AG10803 (cell line): ENCODE results near the gene MPP1.

Experiments
- DNase-seq: peaks from one replicate; pipeline ENCODE4 v3.0.0; 2010; ENCODE audit warnings: low read depth
- H3K4me3 ChIP-seq: 2 replicates; pipeline ENCODE4 v1.5.1; 2011; ENCODE audit warnings: mild to moderate bottlenecking, low read length, control low read depth
- TF ChIP-seq, protein P1 (sequence below): conservative IDR thresholded peaks from 2 replicates; pipeline ENCODE4 v1.5.1; 2011; ENCODE audit warnings: mild to moderate bottlenecking, low read length, control low read depth, inconsistent platforms

The MPP1 gene

DNA sequence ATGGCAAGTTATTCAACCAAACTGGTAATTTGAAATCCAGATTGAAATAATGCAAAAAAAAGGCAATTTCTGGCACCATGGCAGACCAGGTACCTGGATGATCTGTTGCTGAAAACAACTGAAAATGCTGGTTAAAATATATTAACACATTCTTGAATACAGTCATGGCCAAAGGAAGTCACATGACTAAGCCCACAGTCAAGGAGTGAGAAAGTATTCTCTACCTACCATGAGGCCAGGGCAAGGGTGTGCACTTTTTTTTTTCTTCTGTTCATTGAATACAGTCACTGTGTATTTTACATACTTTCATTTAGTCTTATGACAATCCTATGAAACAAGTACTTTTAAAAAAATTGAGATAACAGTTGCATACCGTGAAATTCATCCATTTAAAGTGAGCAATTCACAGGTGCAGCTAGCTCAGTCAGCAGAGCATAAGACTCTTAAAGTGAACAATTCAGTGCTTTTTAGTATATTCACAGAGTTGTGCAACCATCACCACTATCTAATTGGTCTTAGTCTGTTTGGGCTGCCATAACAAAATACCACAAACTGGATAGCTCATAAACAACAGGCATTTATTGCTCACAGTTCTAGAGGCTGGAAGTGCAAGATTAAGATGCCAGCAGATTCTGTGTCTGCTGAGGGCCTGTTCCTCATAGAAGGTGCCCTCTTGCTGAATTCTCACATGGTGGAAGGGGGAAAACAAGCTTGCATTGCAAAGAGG, 4.8 kb upstream of the MPP1 start:
- peak; percentile 20 for DNase-seq
- TF ChIP-seq, protein P1, sequence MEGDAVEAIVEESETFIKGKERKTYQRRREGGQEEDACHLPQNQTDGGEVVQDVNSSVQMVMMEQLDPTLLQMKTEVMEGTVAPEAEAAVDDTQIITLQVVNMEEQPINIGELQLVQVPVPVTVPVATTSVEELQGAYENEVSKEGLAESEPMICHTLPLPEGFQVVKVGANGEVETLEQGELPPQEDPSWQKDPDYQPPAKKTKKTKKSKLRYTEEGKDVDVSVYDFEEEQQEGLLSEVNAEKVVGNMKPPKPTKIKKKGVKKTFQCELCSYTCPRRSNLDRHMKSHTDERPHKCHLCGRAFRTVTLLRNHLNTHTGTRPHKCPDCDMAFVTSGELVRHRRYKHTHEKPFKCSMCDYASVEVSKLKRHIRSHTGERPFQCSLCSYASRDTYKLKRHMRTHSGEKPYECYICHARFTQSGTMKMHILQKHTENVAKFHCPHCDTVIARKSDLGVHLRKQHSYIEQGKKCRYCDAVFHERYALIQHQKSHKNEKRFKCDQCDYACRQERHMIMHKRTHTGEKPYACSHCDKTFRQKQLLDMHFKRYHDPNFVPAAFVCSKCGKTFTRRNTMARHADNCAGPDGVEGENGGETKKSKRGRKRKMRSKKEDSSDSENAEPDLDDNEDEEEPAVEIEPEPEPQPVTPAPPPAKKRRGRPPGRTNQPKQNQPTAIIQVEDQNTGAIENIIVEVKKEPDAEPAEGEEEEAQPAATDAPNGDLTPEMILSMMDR, result no peak
- H3K4me3 ChIP-seq, result no peak overlapping the region

DNA sequence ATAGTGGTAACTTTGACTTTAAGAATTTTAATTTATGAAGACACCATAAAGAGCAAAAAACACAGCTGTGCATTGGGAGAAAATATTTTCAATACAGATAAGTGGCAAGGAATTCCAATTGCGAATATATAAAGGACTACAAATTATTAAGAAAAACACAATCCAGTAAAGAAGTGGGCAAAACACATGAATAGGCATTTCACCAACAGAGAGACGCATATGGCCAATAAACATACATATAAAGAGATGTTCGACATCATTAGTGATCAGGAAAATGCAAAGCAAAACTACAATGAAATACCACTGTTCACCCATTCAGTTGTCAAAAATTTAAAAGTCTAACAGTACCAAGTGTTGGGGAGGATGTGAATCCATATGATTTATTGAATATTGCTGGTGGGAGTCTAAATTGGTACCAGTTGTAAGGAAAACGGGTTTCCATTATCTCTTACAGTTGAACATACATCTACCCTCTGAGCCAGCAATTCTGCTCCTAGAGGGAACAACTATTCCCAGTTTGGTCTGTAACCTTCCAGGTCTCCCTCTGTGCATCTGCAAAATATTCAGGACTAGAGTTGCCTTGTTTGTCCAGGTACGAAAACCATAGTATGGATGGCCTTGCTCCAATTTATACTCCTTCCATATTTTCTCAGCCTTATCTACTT, 1.7 kb upstream of the MPP1 start:
- no peak overlapping the region for H3K4me3 ChIP-seq
- TF ChIP-seq, protein P1, result no peak

DNA sequence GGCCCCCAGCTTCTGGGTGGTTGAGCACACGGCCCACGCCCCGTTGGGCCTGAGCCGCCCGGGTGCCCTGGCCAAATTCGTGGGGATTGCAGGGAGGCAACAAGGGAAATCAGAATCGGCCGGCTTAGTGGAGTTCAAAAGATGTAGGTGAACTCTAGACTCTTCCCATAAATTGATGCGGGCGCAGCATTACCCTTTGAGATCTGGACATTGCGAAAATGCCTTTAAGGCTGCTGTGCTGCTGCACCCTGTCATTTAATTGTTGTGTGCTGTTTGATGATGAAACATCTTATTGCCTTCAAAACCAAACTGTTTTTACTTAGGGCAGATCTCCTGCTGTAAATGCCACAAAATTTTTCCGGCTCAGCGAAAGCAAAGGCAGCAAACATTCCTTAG, 409 bp upstream of the MPP1 start:
- H3K4me3 ChIP-seq, result peak overlapping the region; percentile 60
- DNase-seq, result peak; percentile 55
- TF ChIP-seq, protein P1, result no peak

More for the DNA sequence above, 1.7 kb upstream of the MPP1 start:
- DNase-seq, result no peak

DNA sequence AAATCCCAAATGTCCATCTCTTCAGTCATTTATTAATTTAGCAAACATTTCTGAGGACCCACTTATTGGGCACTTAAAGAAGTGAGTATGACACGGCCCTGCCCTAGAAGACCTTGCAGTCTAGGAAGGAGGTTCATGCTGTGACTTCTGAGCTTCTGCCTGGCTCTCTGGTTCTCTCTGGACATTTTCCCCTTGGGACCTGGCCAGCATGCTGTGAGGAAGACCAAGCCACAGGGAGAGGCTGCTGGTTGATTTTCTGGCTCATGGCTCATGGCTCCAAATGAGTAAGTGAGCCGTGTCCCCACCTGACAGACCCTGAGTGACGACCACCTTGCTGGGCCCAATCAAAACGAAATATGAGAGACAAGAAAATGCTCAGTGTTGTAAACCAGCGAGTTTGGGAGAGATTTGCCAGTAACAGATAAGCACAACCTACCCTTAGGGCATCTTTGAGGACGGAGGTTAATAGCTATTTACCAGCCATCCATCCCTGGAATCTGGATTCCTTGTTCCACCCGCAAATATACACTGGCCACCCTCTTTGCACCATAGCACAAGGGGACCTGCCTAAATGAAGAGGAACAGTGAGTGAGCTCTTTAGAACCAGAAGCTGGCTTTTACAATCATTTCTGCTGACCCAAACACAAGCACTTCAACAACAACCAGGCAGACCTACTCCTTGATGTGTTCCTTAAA, 876 bp downstream of the MPP1 start:
- no peak for DNase-seq
- TF ChIP-seq, protein P1, result no peak
- H3K4me3 ChIP-seq, result peak overlapping the region; percentile 72

DNA sequence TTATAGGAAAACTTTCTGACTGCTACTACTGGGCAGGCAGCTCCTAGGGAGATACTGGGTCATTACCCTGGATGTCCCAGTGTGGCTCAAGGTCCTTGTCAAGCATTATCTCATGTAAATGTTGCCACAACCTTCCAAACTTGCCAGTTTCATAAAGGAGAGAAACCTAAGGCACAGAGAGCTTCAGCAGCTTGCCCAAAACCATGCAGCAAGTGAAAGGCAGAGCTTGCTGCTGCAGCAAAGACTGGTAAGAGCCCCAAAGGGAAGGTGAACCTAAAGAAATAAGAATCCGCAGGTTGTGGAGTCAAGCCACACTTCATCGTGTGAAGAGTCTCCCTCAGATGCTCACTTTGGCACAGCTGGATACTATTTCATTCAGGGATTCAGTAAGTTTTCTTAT, 2.3 kb downstream of the MPP1 start:
- TF ChIP-seq, protein P1, result no peak
- DNase-seq, result no peak
- H3K4me3 ChIP-seq, result no peak overlapping the region

DNA sequence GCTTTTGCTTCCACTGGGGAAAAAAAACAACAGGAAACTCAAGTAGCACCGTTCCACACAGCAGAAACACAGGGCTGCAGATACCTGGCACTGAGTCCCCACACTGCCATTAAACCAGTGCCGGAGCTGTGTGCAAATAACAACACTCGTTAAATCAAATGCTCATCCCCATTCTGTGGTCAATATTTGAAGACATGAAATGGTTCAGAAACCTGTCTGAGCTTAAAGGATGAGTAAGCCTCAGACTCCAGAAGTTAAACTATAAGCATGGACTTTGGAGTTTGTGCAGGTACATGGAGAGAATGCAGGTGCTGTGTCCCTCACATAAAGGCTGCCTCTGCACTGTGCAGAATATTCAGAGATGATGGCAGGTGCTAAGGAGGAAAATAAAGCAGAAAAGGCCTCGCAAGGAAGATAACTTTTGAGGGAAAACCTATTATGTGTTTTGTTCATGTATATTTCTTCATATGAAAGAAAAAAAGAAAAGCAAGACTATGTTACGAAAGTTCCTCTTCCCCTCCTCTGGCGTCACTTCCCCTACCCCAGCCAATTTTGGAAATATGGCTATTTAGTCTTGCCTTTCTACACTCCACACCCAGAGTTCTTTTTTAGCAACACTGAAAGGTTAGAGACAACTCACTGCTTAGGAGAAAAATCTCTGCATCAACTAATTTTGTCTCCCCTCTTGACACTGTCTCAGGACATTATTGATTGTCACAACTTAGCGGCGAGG, 4.6 kb downstream of the MPP1 start:
- no peak overlapping the region for H3K4me3 ChIP-seq
- TF ChIP-seq, protein P1, result no peak
- no peak for DNase-seq
